IMR-90 (cell line): ENCODE data around the gene ABCF1. TPM values are rescaled to one million over a fixed set of nuclear protein-coding genes. Genes with fewer than 3 reads are reported as not detected.

Experiments
- ATAC-seq: fragments of 200-7000 bp; cut with Tn5 transposase; 2 replicates; pipeline ENCODE4 v1.9.1; 2020; ENCODE audit warnings: low read depth, mild to moderate bottlenecking, moderate library complexity
- BruUV-seq: library from RNA; stranded (reverse); fragments of 400-500 nt; replicated peaks from 2 replicates; lab custom pipeline; 2021; lab: Mats Ljungman, UMichigan
- CTCF ChIA-PET: fragments of 300-600 bp; formaldehyde crosslinking; extraction: SDS; loops from one replicate; lab custom pipeline; 2021; ENCODE audit warnings: antibody characterized with exemption; lab: Yijun Ruan, JAX
- POLR2A ChIA-PET: fragments of 300-600 bp; sonication (Branson Sonifier 250); formaldehyde crosslinking; loops from one replicate; lab custom pipeline; 2022; ENCODE audit warnings: antibody characterized with exemption; ENCODE audit not compliant: unreplicated experiment; lab: Charles Lee
- DNase-seq: peaks from one replicate; pipeline ENCODE4 v3.0.0; 2013
- H2AFZ ChIP-seq: replicated peaks from 2 replicates; pipeline ENCODE3; 2013; ENCODE audit warnings: low read length, mild to moderate bottlenecking; ENCODE audit not compliant: poor library complexity
- H2AK5ac ChIP-seq: 2 replicates; pipeline ENCODE4 v1.6.1; 2013; ENCODE audit warnings: low read depth, low read length, inconsistent platforms
- H2AK9ac ChIP-seq: replicated peaks from 2 replicates; pipeline ENCODE3; 2013; ENCODE audit warnings: mild to moderate bottlenecking, low read depth, low read length, moderate library complexity; ENCODE audit not compliant: poor library complexity
- H2BK120ac ChIP-seq: 2 replicates; pipeline ENCODE4 v1.6.1; 2013; ENCODE audit warnings: low read depth, low read length, inconsistent platforms
- H2BK15ac ChIP-seq: 3 replicates; pipeline ENCODE4 v1.6.1; 2013; ENCODE audit warnings: low read depth, low read length, inconsistent platforms
- H2BK20ac ChIP-seq: 2 replicates; pipeline ENCODE4 v1.6.1; 2013; ENCODE audit warnings: low read depth, mild to moderate bottlenecking, inconsistent platforms, low read length, moderate library complexity
- H2BK5ac ChIP-seq: 2 replicates; pipeline ENCODE4 v1.6.1; 2013; ENCODE audit warnings: mild to moderate bottlenecking, low read depth, low read length, inconsistent platforms; ENCODE audit not compliant: poor library complexity, severe bottlenecking
- H3K14ac ChIP-seq: replicated peaks from 2 replicates; pipeline ENCODE4 v1.6.1; 2013; ENCODE audit warnings: low read depth, low read length, inconsistent platforms
- H3K18ac ChIP-seq: 2 replicates; pipeline ENCODE4 v1.6.1; 2013; ENCODE audit warnings: low read depth, low read length, control low read depth
- H3K23ac ChIP-seq: 2 replicates; pipeline ENCODE4 v1.6.1; 2013; ENCODE audit warnings: low read depth, low read length, inconsistent platforms
- H3K27ac ChIP-seq: 2 replicates; pipeline ENCODE4 v1.5.1; 2013; ENCODE audit warnings: mild to moderate bottlenecking, control low read depth, low read length; ENCODE audit not compliant: insufficient read depth
- H3K27me3 ChIP-seq: 2 replicates; pipeline ENCODE4 v1.6.1; 2013; ENCODE audit warnings: low read length; ENCODE audit not compliant: control insufficient read depth, insufficient read depth
- H3K36me3 ChIP-seq: 2 replicates; pipeline ENCODE4 v1.6.1; 2013; ENCODE audit warnings: low read length, mixed read lengths; ENCODE audit not compliant: control insufficient read depth, insufficient read depth
- H3K4ac ChIP-seq: 2 replicates; pipeline ENCODE4 v1.6.1; 2013; ENCODE audit warnings: low read depth, low read length, inconsistent platforms
- H3K4me1 ChIP-seq: 2 replicates; pipeline ENCODE4 v1.6.1; 2013; ENCODE audit warnings: low read length, mixed read lengths; ENCODE audit not compliant: control insufficient read depth, insufficient read depth
- H3K4me2 ChIP-seq: 2 replicates; pipeline ENCODE4 v1.6.1; 2013; ENCODE audit warnings: low read depth, mild to moderate bottlenecking, control low read depth, low read length, moderate library complexity
- H3K4me3 ChIP-seq: 2 replicates; pipeline ENCODE4 v1.5.1; 2013; ENCODE audit warnings: low read depth, mild to moderate bottlenecking, control low read depth, low read length, moderate library complexity; ENCODE audit not compliant: insufficient read depth
- H3K56ac ChIP-seq: 2 replicates; pipeline ENCODE4 v1.6.1; 2013; ENCODE audit warnings: low read length, inconsistent platforms; ENCODE audit not compliant: insufficient read depth; ENCODE audit errors: extremely low read depth
- H3K79me1 ChIP-seq, 2 experiments: 2 replicates each; pipeline ENCODE4 v1.6.1; 2013; ENCODE audit warnings: low read length in 2 of 2, inconsistent platforms in 1 of 2, low read depth in 1 of 2
- H3K9ac ChIP-seq: 2 replicates; pipeline ENCODE4 v1.6.1; 2013; ENCODE audit warnings: low read depth, low read length, control low read depth
- H3K9me1 ChIP-seq: 2 replicates; pipeline ENCODE4 v1.6.1; 2013; ENCODE audit warnings: low read length, inconsistent platforms; ENCODE audit not compliant: insufficient read depth
- H3K9me3 ChIP-seq: 2 replicates; pipeline ENCODE4 v1.6.1; 2013; ENCODE audit warnings: low read length; ENCODE audit not compliant: control insufficient read depth, insufficient read depth
- H4K20me1 ChIP-seq: 2 replicates; pipeline ENCODE4 v1.6.1; 2013; ENCODE audit warnings: low read length, inconsistent platforms; ENCODE audit not compliant: insufficient read depth
- H4K5ac ChIP-seq: 2 replicates; pipeline ENCODE4 v1.6.1; 2013; ENCODE audit warnings: mild to moderate bottlenecking, low read depth, low read length, control low read depth
- H4K8ac ChIP-seq, 2 experiments: 2 replicates each; pipeline ENCODE4 v1.6.1; 2013; ENCODE audit warnings: low read depth in 2 of 2, low read length in 2 of 2, control low read depth in 1 of 2, inconsistent platforms in 1 of 2
- H4K91ac ChIP-seq: 2 replicates; pipeline ENCODE4 v1.6.1; 2013; ENCODE audit warnings: low read depth, low read length, inconsistent platforms; ENCODE audit not compliant: insufficient read depth
- CTCF ChIP-seq: conservative IDR thresholded peaks from 2 replicates; pipeline ENCODE4 v1.5.1; 2012; ENCODE audit warnings: mild to moderate bottlenecking, low read depth, low read length, improper control_type of control experiment
- ELK1 ChIP-seq: fragments of 150-350 bp; IDR thresholded peaks from 2 replicates; pipeline ENCODE4 v1.6.1; 2016; ENCODE audit warnings: low read depth, mild to moderate bottlenecking, low read length, moderate library complexity, borderline replicate concordance
- MAZ ChIP-seq: IDR thresholded peaks from 2 replicates; pipeline ENCODE4 v1.6.1; 2012; ENCODE audit warnings: low read depth, mild to moderate bottlenecking, low read length, improper control_type of control experiment, moderate library complexity, borderline replicate concordance
- NFE2L2 ChIP-seq: fragments of 150-350 bp; IDR thresholded peaks from 2 replicates; pipeline ENCODE4 v1.6.1; 2016; ENCODE audit warnings: low read depth, mild to moderate bottlenecking, low read length
- POLR2A ChIP-seq: IDR thresholded peaks from 2 replicates; pipeline ENCODE4 v1.6.1; 2012; ENCODE audit warnings: mild to moderate bottlenecking, low read depth, low read length
- RAD21 ChIP-seq: IDR thresholded peaks from 2 replicates; pipeline ENCODE4 v1.6.1; 2012; ENCODE audit warnings: low read length, improper control_type of control experiment
- RCOR1 ChIP-seq: IDR thresholded peaks from 2 replicates; pipeline ENCODE4 v1.6.1; 2012; ENCODE audit warnings: mild to moderate bottlenecking, low read length, improper control_type of control experiment; ENCODE audit not compliant: insufficient replicate concordance
- SMC3 ChIP-seq: fragments of 150-350 bp; IDR thresholded peaks from 2 replicates; pipeline ENCODE4 v1.6.1; 2016; ENCODE audit warnings: low read depth, mild to moderate bottlenecking, antibody characterized with exemption, low read length, moderate library complexity
- USF2 ChIP-seq: fragments of 150-350 bp; IDR thresholded peaks from 2 replicates; pipeline ENCODE4 v1.6.1; 2017; ENCODE audit warnings: mild to moderate bottlenecking, antibody characterized with exemption, low read length, low read depth
- WGBS, 2 experiments: methylation state at CpG; one replicate each; pipeline versions ENCODE4 v1.1.5 to v1.1.7; 2013; ENCODE audit warnings: missing lambda C conversion rate in 2 of 2; ENCODE audit not compliant: insufficient read length in 1 of 2; ENCODE audit errors: extremely low coverage in 2 of 2; 5-methylcytosine and 5-hydroxymethylcytosine counted together
- dilution Hi-C: fragments of 300-500 bp; cut with HindIII; formaldehyde crosslinking; loops from one replicate; pipeline ENCODE4 v1.14.3; 2018; ENCODE audit warnings: low sequenced_read_pairs; ENCODE audit not compliant: unreplicated experiment
- in situ Hi-C: fragments of 300-500 bp; cut with MboI; formaldehyde crosslinking; loops from 3 replicates; pipeline ENCODE4 v1.14.3; 2019; ENCODE audit warnings: low sequenced_read_pairs, inconsistent platforms, mixed read lengths
- intact Hi-C: fragments of 100-400 bp; cut with micrococcal nuclease; formaldehyde crosslinking; loops from 2 replicates; pipeline ENCODE4 v1.10.0; 2022
- polyA plus RNA-seq, 3 experiments: library from polyadenylated mRNA; depleted of rRNA; stranded (reverse); fragments of >200 nt; gene quantifications; 2 replicates each; pipeline ENCODE4 v1.2.3, GENCODE V29; 2012; ENCODE audit warnings: low replicate concordance in 1 of 3
- total RNA-seq: library from RNA; depleted of rRNA; stranded (reverse); fragments of >200 nt; gene quantifications from 2 replicates; pipeline ENCODE4 v1.2.3, GENCODE V29; 2012

The ABCF1 gene
- total and polyA plus RNA-seq, 2 of the 4 experiments (the other 2 are of a cell fraction) = 39.1 to 48.6 TPM

GRCh38 chr6:30626484-30627366 is 55.5 kb downstream of the ABCF1 start, which contains the start of gene ATAT1:
Gene ATAT1, plus strand, starts transcription at chr6:30626874.
- peak; percentile 98 for ATAC-seq
- dilution Hi-C loops = no loop called here
- H4K20me1 ChIP-seq = no peaks in the 10 kb centered on the region; the same call in 1 of the 2 replicates
- intact Hi-C loops = loop anchor here (1.0 kb wide), 1 partner anchor 8 kb away; no protein-coding TSS in a partner anchor
- H3K56ac ChIP-seq = peak within 1 kb of the TSS; percentile 82
- no peak within 1 kb of the TSS for H2BK15ac ChIP-seq
- WGBS, 2 experiments = 0% methylated on average over 9 of the region's 36 CpGs; no CpG with 5 or more reads in 1 of the 2 experiments
- peak within 1 kb of the TSS; percentile 95 for H2AK5ac ChIP-seq
- H4K8ac ChIP-seq = peak within 1 kb of the TSS; percentile 67 to 97
- POLR2A ChIA-PET = interaction anchor here (1.2 to 1.4 kb wide), 2 partner anchors 9 to 11 kb away, joined by 3 to 4 read pairs; partner anchors contain the start of genes MRPS18B and PPP1R10
- no peak within 1 kb of the TSS for H2BK20ac ChIP-seq
- H3K9me3 ChIP-seq = no peaks in the 10 kb centered on the region
- no peak within 1 kb of the TSS for H2BK120ac ChIP-seq
- H3K79me1 ChIP-seq = peaks cover 20 to 31% of the 10 kb centered on the region in 2 experiments
- H3K27ac ChIP-seq = peak within 1 kb of the TSS; percentile 90
- H3K9me1 ChIP-seq = peaks cover 8% of the 10 kb centered on the region; the same call in 1 of the 2 replicates
- H3K4me1 ChIP-seq = peaks cover 5% of the 10 kb centered on the region
- peak within 1 kb of the TSS; percentile 77 for H4K5ac ChIP-seq
- DNase-seq = peak; percentile 68
- BruUV-seq = TSS peak; percentile 43
- peak within 1 kb of the TSS; percentile 90 for H3K4ac ChIP-seq
- peak within 1 kb of the TSS; percentile 93 for H3K9ac ChIP-seq
- in situ Hi-C loops = no loop called here
- CTCF ChIA-PET = interaction anchor here (0.6 kb wide), 1 partner anchor 1268 kb away, joined by 5 read pairs; no protein-coding TSS in a partner anchor
- H3K36me3 ChIP-seq = peaks cover 53% of the 10 kb centered on the region
- peak within 1 kb of the TSS; percentile 97 for H2AFZ ChIP-seq
- H4K91ac ChIP-seq = peak within 1 kb of the TSS; percentile 57
- TF ChIP-seq POLR2A = peak; percentile 76; the same call in 1 of the 2 replicates
- TF ChIP-seq RAD21 = 0 out of 2 replicates have a peak, but pooled peaks have one; percentile 25
- TF ChIP-seq RCOR1 = no peak
- peak; percentile 11; the same call in 1 of the 2 replicates for TF ChIP-seq SMC3
- no peak for TF ChIP-seq NFE2L2
- no peak for TF ChIP-seq USF2
- no peak for TF ChIP-seq ELK1
- TF ChIP-seq MAZ = peak; percentile 53; the same call in 1 of the 2 replicates
- peak; percentile 44 for TF ChIP-seq CTCF
- peak within 1 kb of the TSS; percentile 96 for H2AK9ac ChIP-seq
- peak within 1 kb of the TSS; percentile 94 for H3K14ac ChIP-seq
- H3K4me3 ChIP-seq = peak within 1 kb of the TSS; percentile 58
- H3K18ac ChIP-seq = peak within 1 kb of the TSS; percentile 8; the same call in 1 of the 2 replicates
- no peaks in the 10 kb centered on the region for H3K27me3 ChIP-seq
- peak within 1 kb of the TSS; percentile 87 for H3K23ac ChIP-seq
- H3K4me2 ChIP-seq = peak within 1 kb of the TSS; percentile 92
- peak within 1 kb of the TSS; percentile 68 for H2BK5ac ChIP-seq
